ENCODE data around the gene FBXO42.
"Not testable (repeated sequence)": the region's sequence is repeated elsewhere in the genome, so short reads cannot be mapped to it uniquely, and the experiment has no call there.

The FBXO42 gene

GRCh38 chr1:16215882-16216753 is 136.2 kb downstream of the FBXO42 start:
- no peak for DNase-seq

GRCh38 chr1:16215240-16215639 is 137.0 kb downstream of the FBXO42 start:
- not testable (repeated sequence) for DNase-seq

- DNase-seq: not testable (repeated sequence)
These were observed 138.7 kb downstream of the FBXO42 start for GRCh38 chr1:16213544-16213943.

- DNase-seq: no peak
These were observed 139.3 kb downstream of the FBXO42 start for GRCh38 chr1:16213013-16213412.

GRCh38 chr1:16212251-16212961 is 139.9 kb downstream of the FBXO42 start, which contains the start of gene ARHGEF19:
Gene ARHGEF19, minus strand, starts transcription at chr1:16212652. Its CDS starts 3,598 bp downstream, at chr1:16209054.
- no peak for DNase-seq

- DNase-seq: no peak
These were observed 140.5 kb downstream of the FBXO42 start for GRCh38 chr1:16211824-16212223.

- no peak for DNase-seq
These were observed 141.7 kb downstream of the FBXO42 start for GRCh38 chr1:16210581-16210980.

- DNase-seq: no peak
These were observed 142.4 kb downstream of the FBXO42 start for GRCh38 chr1:16209847-16210407.

GRCh38 chr1:16209132-16209846 is 143.0 kb downstream of the FBXO42 start:
- no peak for DNase-seq

GRCh38 chr1:16208270-16208987 is 143.9 kb downstream of the FBXO42 start:
- no peak for DNase-seq

GRCh38 chr1:16207318-16208269 is 144.7 kb downstream of the FBXO42 start:
- no peak for DNase-seq

- DNase-seq: peak; percentile 61
These were observed 145.5 kb downstream of the FBXO42 start for GRCh38 chr1:16206547-16207317.

- no peak for DNase-seq
These were observed 146.3 kb downstream of the FBXO42 start for GRCh38 chr1:16205891-16206546.

GRCh38 chr1:16205334-16205671 is 147.0 kb downstream of the FBXO42 start:
- DNase-seq: no peak

GRCh38 chr1:16204634-16205333 is 147.5 kb downstream of the FBXO42 start:
- DNase-seq: no peak

- no peak for DNase-seq
These were observed 148.1 kb downstream of the FBXO42 start for GRCh38 chr1:16204216-16204615.

GRCh38 chr1:16203550-16203949 is 148.7 kb downstream of the FBXO42 start:
- no peak for DNase-seq

- DNase-seq: no peak
These were observed 149.7 kb downstream of the FBXO42 start for GRCh38 chr1:16202281-16203210.
